ENCODE measurements around the gene TMEM181.

Gene TMEM181

DNA sequence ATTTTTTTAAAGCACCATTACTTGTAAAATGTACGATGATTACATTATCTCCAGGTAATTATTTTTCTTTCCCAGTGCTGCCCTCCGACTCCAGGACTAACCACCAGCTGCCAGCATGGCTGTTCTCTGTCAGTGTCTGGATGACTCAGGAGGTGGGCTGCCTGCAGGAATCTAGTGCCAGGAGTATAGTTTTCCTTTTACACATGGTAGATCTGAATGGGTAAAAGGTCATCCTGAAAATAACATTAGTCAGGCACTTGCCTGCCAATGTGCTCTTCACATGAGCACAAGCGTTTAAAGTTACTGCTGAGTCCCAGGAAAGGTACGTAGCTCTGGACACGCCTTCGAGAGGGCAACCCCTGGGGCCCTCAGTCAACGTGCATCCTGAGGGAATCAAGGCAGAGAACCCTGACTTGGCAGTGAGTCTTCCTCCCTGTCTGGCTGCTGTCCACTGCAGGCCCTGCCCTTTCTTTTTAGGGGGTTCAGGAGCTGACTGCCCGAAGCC lies 82.3 kb downstream of the TMEM181 start:
- no peak for DNase-seq (ENCODE audit: low read depth)
- TF ChIP-seq, protein P1, sequence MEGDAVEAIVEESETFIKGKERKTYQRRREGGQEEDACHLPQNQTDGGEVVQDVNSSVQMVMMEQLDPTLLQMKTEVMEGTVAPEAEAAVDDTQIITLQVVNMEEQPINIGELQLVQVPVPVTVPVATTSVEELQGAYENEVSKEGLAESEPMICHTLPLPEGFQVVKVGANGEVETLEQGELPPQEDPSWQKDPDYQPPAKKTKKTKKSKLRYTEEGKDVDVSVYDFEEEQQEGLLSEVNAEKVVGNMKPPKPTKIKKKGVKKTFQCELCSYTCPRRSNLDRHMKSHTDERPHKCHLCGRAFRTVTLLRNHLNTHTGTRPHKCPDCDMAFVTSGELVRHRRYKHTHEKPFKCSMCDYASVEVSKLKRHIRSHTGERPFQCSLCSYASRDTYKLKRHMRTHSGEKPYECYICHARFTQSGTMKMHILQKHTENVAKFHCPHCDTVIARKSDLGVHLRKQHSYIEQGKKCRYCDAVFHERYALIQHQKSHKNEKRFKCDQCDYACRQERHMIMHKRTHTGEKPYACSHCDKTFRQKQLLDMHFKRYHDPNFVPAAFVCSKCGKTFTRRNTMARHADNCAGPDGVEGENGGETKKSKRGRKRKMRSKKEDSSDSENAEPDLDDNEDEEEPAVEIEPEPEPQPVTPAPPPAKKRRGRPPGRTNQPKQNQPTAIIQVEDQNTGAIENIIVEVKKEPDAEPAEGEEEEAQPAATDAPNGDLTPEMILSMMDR (IDR thresholded peaks at IDR 0.05; ENCODE audit: control insufficient read depth, extremely low read depth, insufficient read depth), result no peak
- H3K4me3 ChIP-seq (ENCODE audit: low read depth, low read length), result no peak overlapping the region

DNA sequence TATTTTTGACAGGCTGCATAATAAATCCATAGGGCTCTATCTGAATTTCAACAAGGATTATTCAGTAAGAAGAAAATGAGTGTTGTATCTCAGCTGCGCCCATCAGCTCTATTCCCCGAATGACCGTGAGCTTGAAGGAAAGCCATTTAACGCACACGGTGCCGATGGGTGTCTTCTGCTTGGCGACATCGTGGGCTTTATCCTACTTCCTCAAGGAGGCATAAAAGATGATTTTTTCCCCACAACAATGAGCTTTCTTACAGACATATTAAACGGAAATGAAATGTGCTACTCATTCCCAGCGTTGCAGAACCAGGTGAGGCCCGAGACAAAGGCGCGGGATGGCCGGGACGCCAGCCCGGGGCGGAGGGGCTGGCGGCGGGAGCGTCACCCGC lies 83.9 kb downstream of the TMEM181 start:
- no peak for DNase-seq (ENCODE audit: low read depth)
- H3K4me3 ChIP-seq (ENCODE audit: low read depth, low read length), result peak overlapping the region; percentile 74
- TF ChIP-seq, protein P1 (IDR thresholded peaks at IDR 0.05; ENCODE audit: control insufficient read depth, extremely low read depth, insufficient read depth), result no peak

DNA sequence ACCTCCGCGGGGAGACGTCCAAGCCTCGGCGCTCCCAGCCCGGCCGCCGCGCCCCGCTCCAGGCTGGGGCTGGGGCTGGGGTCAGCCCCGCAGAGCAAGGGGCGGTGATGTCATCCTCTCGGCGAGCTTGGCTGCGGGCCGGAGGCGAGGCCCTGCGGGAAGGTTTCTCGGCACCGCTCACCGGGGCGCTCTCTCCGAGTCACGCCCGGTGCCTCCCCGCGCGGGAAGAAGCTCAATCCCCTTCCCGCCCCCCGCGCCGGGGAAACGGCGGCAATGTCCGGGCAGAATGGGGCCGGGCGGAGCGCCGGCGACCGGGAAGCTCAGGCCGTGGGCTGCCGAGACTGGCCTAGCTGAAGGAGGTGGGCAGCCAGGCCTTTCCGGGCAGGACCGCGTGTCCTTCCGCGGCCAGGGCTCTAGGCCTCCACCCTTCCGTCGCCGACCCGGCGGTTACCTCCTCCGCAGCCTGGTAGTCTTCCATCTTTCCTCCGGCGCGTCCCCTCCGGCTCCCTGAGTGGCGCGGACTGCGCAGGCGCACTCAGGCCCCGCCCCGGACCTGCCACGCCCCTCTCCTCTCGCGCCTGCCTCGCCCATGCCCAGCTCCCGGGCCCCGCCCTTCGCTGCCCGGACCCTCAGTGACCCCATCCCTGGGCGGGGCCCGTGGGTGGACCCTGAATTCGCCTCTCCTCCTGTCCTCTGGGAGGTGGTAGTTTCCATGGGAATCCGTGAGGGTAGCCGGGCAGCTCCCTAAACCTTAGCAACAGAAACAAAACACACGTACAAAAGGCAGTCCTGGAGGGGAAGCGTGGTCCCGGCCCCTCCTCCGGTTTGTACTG lies 84.6 kb downstream of the TMEM181 start, which contains the start of gene DYNLT1:
Gene DYNLT1, minus strand, starts transcription at position 513 of the 833 bp plus-strand sequence. Its CDS starts 35 bp downstream, at position 478.
- H3K4me3 ChIP-seq (ENCODE audit: low read depth, low read length), result peak within 1 kb of the TSS; percentile 74
- TF ChIP-seq, protein P1 (IDR thresholded peaks at IDR 0.05; ENCODE audit: control insufficient read depth, extremely low read depth, insufficient read depth), result no peak
- peak; percentile 53 for DNase-seq (ENCODE audit: low read depth)

DNA sequence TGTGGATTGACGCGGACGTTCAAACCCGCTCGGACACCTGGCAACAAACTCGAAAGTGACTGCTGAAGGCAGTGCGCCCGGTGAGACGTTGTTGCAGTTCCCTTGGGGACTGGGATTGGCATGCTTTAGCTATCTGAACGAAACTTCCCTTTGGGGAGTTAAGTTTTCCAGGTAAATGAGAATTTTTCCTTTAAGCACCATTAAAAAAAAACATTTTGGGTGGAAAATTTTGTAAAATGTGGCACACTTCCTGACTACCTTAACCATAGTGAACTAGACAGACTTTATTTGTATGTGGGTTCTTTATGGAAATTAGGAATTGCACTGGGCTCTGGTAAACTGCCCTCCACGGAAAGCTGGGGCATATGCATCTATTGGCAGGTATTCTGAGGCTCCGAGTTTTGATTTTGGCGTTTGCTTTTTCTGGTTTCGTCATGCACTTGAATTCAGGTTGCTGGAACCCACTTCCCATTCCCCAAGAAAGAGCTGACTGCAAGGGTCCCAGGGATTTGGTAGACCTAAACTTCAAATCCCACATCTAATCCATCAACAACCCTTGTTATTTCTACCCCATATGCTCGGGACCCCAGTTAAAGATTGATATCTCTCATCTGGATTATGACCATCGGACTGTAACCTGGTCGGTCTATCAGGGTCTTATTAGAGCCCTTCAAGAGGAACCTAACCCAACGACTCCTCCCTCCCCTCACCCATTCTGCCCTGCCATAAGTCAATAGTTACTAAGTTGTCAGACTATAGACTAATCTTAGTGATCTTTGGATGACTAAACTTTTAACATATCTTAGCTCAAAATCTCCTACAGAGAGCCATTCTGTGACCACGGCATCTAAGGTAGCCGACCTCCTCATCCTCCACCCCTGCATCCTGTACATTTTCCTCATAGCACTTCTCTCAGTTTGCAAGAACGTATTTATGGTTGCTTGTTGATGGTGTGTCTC lies 85.5 kb downstream of the TMEM181 start:
- TF ChIP-seq, protein P1 (IDR thresholded peaks at IDR 0.05; ENCODE audit: control insufficient read depth, extremely low read depth, insufficient read depth), result no peak
- DNase-seq (ENCODE audit: low read depth), result no peak
- H3K4me3 ChIP-seq (ENCODE audit: low read depth, low read length), result peak overlapping the region; percentile 74

DNA sequence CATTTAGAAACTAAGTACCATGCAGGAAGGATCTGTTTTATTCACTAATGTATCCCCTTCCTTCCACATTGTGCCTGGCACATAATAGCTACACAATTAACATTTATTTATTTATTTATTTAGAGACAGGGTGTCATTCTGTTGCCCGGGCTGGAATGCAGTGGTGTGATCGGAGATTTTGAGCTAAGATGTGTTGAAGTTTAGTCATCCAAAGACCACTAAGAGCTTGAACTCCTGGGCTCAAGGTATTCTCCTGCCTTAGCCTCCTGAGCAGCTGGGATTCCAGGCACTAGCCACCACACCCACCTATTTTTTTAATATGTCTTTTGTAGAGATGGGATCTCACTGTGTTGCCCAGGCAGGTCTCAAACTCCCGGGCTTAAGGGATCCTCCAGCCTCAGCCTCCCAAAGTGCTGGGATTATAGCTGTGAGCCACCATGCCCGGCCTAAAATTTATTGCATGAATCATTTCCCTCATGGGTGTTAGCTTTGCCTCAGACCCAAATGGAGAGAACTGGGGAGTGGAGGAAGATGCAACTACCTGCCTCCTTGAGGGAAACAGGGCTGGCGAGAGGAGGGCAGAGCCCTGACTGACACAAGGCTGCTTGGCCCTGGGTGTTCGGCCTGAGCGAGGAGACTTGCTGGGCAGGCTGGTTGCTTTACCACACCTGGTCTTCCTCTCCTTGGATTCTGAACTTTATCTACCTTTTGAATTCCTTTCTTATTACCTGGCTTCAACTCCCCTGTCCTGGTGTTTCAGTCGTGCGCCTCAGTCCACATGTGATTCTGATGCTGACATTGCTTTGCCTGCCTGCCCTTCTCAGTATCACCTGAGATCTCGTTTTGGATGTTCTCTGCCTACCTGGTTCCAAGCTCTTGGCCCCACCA lies 86.4 kb downstream of the TMEM181 start:
- DNase-seq (ENCODE audit: low read depth), result no peak
- TF ChIP-seq, protein P1 (IDR thresholded peaks at IDR 0.05; ENCODE audit: control insufficient read depth, extremely low read depth, insufficient read depth), result no peak
- H3K4me3 ChIP-seq (ENCODE audit: low read depth, low read length), result no peak overlapping the region

DNA sequence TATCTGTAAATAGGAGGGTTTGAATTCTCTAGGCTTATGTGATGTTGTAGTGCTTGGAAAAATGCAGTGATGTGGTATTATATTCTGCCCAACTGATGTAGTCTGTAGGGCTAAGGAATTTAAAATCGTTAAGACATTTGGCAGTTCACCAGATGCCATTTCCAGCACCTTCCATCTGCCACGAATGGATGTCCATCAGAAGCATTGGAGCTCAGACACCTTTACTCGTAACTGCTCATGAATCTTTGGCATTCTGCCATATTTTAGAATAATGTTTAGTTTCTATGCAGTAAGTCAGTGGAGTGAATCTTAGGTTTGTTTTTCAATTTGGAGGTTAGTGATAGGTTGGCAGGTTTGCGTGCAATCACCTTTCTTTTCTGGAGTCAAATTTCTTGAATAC lies 87.6 kb downstream of the TMEM181 start:
- TF ChIP-seq, protein P1 (IDR thresholded peaks at IDR 0.05; ENCODE audit: control insufficient read depth, extremely low read depth, insufficient read depth), result no peak
- H3K4me3 ChIP-seq (ENCODE audit: low read depth, low read length), result no peak overlapping the region
- DNase-seq (ENCODE audit: low read depth), result no peak

Data from LNCaP clone FGC (cell line).